Cardiac muscle cell (in vitro differentiated cells and primary cell): ENCODE results near the gene COL18A1. TPM values are rescaled to one million over a fixed set of nuclear protein-coding genes. Genes with fewer than 3 reads are reported as not detected.

Experiments used
- DNase-seq, 2 donors: peaks; one replicate each; pipeline versions ENCODE4 v3.0.0 to v3.0.0-alpha.2; 2010 to 2017; ENCODE audit warnings: low read depth in 1 of 2, low spot score in 1 of 2
- H3K27ac ChIP-seq: fragments of 200-600 bp; sonication (generic); 2 replicates; pipeline ENCODE4 v1.5.1; 2016
- H3K27me3 ChIP-seq: fragments of 200-600 bp; sonication (generic); 2 replicates; pipeline ENCODE4 v1.6.0; 2016; ENCODE audit warnings: control low read depth
- H3K36me3 ChIP-seq: fragments of 200-600 bp; sonication (generic); 2 replicates; pipeline ENCODE4 v1.5.1; 2016; ENCODE audit warnings: control low read depth
- H3K4me1 ChIP-seq: fragments of 200-600 bp; sonication (generic); 2 replicates; pipeline ENCODE4 v1.8.1; 2017; ENCODE audit warnings: low read depth, mild to moderate bottlenecking, mixed run types
- H3K4me3 ChIP-seq: fragments of 200-600 bp; sonication (generic); 2 replicates; pipeline ENCODE4 v1.5.1; 2016; ENCODE audit warnings: mild to moderate bottlenecking
- H3K9me3 ChIP-seq: fragments of 200-600 bp; sonication (generic); 2 replicates; pipeline ENCODE4 v1.5.1; 2017; ENCODE audit warnings: low read depth, mild to moderate bottlenecking, control low read depth
- CTCF ChIP-seq: IDR thresholded peaks from 2 replicates; pipeline ENCODE4 v1.5.1; 2012; ENCODE audit warnings: low read depth, mild to moderate bottlenecking, low read length
- polyA plus RNA-seq: library from polyadenylated mRNA; unstranded; fragments of >200 nt; fragmentation: Nextera tagmentation; extraction: Ambion mirVana; gene quantifications from 2 replicates; pipeline ENCODE4 v1.2.1, GENCODE V29; 2016
- total RNA-seq: library from RNA; depleted of rRNA; stranded (reverse); fragments of >200 nt; gene quantifications from 2 replicates; pipeline ENCODE4 v1.2.3, GENCODE V29; 2016

Gene COL18A1
- total and polyA plus RNA-seq, 2 experiments from 2014 or later, result 407 to 1,182 TPM

- no peak for TF ChIP-seq CTCF
- Histone ChIP-seq H3K9me3 (no peaks in the 10 kb centered on the region), H3K4me3 (no peak overlapping the region), H3K36me3 (no peaks in the 10 kb centered on the region), H3K27me3 (no peaks in the 10 kb centered on the region), H3K4me1 (peaks cover 4% of the 10 kb centered on the region), H3K27ac (no peak overlapping the region)
- DNase-seq, result no peak
These were observed 13.9 kb upstream of the COL18A1 start for GRCh38 chr21:45390831-45391742.

- Histone ChIP-seq H3K27ac (no peak overlapping the region), H3K27me3 (no peaks in the 10 kb centered on the region), H3K9me3 (no peaks in the 10 kb centered on the region), H3K4me1 (peaks cover 8% of the 10 kb centered on the region), H3K4me3 (no peak overlapping the region), H3K36me3 (no peaks in the 10 kb centered on the region)
- no peak for DNase-seq
- no peak for TF ChIP-seq CTCF
These were observed 13.0 kb upstream of the COL18A1 start for GRCh38 chr21:45391743-45392572.

- Histone ChIP-seq H3K9me3 (no peaks in the 10 kb centered on the region), H3K4me3 (no peak overlapping the region), H3K4me1 (peaks cover 8% of the 10 kb centered on the region), H3K36me3 (no peaks in the 10 kb centered on the region), H3K27ac (no peak overlapping the region), H3K27me3 (no peaks in the 10 kb centered on the region)
- no peak for DNase-seq
- TF ChIP-seq CTCF, result no peak
These were observed 12.4 kb upstream of the COL18A1 start for GRCh38 chr21:45392573-45392971.

- no peaks in the 10 kb centered on the region for H3K9me3 ChIP-seq
- peaks cover 8% of the 10 kb centered on the region for H3K4me1 ChIP-seq
- TF ChIP-seq CTCF, result no peak
- no peak overlapping the region for H3K4me3 ChIP-seq
- no peaks in the 10 kb centered on the region for H3K36me3 ChIP-seq
- no peak for DNase-seq
- H3K27me3 ChIP-seq, result no peaks in the 10 kb centered on the region
- no peak overlapping the region for H3K27ac ChIP-seq
These were observed 11.9 kb upstream of the COL18A1 start for GRCh38 chr21:45393021-45393420.

GRCh38 chr21:45393833-45394638 lies 10.9 kb upstream of the COL18A1 start:
- TF ChIP-seq CTCF, result no peak
- Histone ChIP-seq H3K9me3 (no peaks in the 10 kb centered on the region), H3K27ac (no peak overlapping the region), H3K4me3 (no peak overlapping the region), H3K4me1 (peaks cover 8% of the 10 kb centered on the region), H3K27me3 (no peaks in the 10 kb centered on the region), H3K36me3 (no peaks in the 10 kb centered on the region)
- no peak for DNase-seq
